Colonic mucosa (tissue), 4 donors: ENCODE measurements around the gene SHISAL1. TPM values are rescaled to one million over a fixed set of nuclear protein-coding genes. Genes with fewer than 3 reads are reported as not detected.

Experiments used
- DNase-seq: peaks from one replicate; pipeline ENCODE4 v3.0.0-alpha.2; 2020
- H3K27ac ChIP-seq: fragments of 200-600 bp; one replicate; pipeline ENCODE4 v1.8.0; 2021
- H3K27me3 ChIP-seq: fragments of 200-600 bp; one replicate; pipeline ENCODE4 v1.8.0; 2021
- H3K36me3 ChIP-seq: fragments of 200-600 bp; one replicate; pipeline ENCODE4 v1.8.0; 2021
- H3K4me1 ChIP-seq: fragments of 200-600 bp; one replicate; pipeline ENCODE4 v1.8.0; 2021; ENCODE audit warnings: mild to moderate bottlenecking
- H3K4me3 ChIP-seq: fragments of 200-600 bp; one replicate; pipeline ENCODE4 v1.8.0; 2021
- H3K9ac ChIP-seq, 2 donors: one replicate each; pipeline ENCODE4 v1.7.0; 2013; ENCODE audit warnings: control low read depth in 2 of 2, low read depth in 2 of 2, low read length in 2 of 2
- H3K9me3 ChIP-seq: fragments of 200-600 bp; one replicate; pipeline ENCODE4 v1.8.0; 2021
- intact Hi-C: fragments of 100-400 bp; cut with DNase I; formaldehyde crosslinking; loops from one replicate; pipeline ENCODE4 v1.14.1; 2022
- total RNA-seq, 2 donors: library from RNA; stranded (reverse); fragmentation: NEBNext Ultra II Directional in 1 of 2; extraction: Animal tissue kit (Norgen Biotek cat#: 25700) in 1 of 2; gene quantifications; one replicate each; pipeline ENCODE4 v1.2.1, GENCODE V29; 2021
- TF ChIP-seq, protein P1 (sequence below): fragments of 200-600 bp; IDR thresholded peaks from one replicate; pipeline ENCODE4 v1.8.0; 2022; ENCODE audit warnings: antibody characterized with exemption, mild to moderate bottlenecking
- donor health status: healthy.
- donor health status: DM: no; HTN: no; CAD: no.
- donor health status: DM: no; HTN: no; CAD: no.

SHISAL1 gene
- total RNA-seq, 2 donors from 2014 or later = 0.27 to 6.6 TPM

DNA sequence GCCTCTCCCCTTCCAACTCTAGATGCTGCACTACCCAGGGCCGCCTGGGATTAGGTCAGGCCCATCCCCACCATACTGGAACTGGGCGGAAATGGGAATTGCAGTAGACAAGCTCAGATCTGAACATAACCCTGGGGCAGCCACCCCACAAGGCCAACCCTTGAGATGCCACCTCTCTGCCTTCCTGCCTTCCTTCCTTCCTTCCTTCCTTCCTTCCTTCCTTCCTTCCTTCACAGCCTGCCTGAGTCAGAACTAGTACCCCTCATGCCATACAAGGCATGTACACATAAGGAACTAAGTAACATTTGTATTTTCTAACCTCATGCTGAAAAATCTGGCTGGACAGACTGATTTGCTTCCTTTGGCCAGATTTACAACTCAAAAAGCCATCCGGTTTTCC lies 28.0 kb downstream of the SHISAL1 start:
- no peaks in the 10 kb centered on the region for H3K4me1 ChIP-seq
- TF ChIP-seq, protein P1, sequence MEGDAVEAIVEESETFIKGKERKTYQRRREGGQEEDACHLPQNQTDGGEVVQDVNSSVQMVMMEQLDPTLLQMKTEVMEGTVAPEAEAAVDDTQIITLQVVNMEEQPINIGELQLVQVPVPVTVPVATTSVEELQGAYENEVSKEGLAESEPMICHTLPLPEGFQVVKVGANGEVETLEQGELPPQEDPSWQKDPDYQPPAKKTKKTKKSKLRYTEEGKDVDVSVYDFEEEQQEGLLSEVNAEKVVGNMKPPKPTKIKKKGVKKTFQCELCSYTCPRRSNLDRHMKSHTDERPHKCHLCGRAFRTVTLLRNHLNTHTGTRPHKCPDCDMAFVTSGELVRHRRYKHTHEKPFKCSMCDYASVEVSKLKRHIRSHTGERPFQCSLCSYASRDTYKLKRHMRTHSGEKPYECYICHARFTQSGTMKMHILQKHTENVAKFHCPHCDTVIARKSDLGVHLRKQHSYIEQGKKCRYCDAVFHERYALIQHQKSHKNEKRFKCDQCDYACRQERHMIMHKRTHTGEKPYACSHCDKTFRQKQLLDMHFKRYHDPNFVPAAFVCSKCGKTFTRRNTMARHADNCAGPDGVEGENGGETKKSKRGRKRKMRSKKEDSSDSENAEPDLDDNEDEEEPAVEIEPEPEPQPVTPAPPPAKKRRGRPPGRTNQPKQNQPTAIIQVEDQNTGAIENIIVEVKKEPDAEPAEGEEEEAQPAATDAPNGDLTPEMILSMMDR = no peak
- intact Hi-C loops = no loop called here
- no peaks in the 10 kb centered on the region for H3K36me3 ChIP-seq
- H3K9ac ChIP-seq = no peak overlapping the region
- no peak for DNase-seq
- no peak overlapping the region for H3K27ac ChIP-seq
- no peaks in the 10 kb centered on the region for H3K27me3 ChIP-seq
- H3K9me3 ChIP-seq = no peaks in the 10 kb centered on the region
- H3K4me3 ChIP-seq = no peak overlapping the region

DNA sequence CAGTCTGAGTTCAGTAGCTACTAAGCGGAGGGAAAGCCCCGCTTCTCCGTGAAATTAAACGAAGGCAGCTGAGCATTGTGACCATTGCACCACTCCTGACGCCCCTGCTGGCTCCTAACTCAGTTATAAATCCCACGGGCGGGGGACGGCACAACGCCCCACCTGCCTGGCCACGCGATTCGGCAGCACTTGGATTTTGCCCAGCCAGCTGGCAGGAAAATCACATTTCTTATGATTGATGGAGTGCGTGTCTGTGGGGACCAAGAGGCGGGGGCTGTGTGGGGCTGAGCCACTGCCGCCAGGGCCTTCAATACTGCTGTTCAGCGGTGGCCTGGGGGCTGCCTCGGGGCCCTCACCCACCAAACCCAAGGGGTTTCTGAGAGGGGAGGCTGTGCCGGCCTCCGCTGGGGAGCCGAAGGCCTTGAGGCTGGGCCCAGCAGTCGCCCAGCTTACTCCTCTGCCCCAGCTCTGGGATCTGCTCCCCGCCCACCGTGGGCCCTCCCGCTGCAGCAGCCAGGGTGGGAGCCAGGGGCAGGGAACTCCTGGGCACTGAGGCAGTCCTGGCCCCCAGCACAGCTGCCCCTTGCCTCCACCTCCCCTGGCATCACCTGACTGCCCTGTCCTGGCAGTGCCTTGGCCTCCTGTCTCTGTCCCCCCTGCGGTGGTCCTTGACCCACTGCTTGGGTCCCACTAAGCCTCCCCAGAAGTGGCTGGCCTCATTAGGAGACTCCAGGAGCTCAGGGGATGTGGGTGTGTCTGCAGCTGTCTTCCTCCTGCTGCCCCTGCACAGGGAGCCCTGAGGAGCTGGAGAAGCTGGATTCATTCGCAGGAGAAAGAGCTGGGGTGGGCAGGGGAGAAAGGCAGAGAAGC lies 30.7 kb downstream of the SHISAL1 start:
- DNase-seq = no peak
- Histone ChIP-seq H3K4me1 (no peaks in the 10 kb centered on the region), H3K4me3 (no peak overlapping the region), H3K9ac (no peak overlapping the region), H3K27me3 (no peaks in the 10 kb centered on the region), H3K27ac (no peak overlapping the region), H3K36me3 (no peaks in the 10 kb centered on the region), H3K9me3 (no peaks in the 10 kb centered on the region)
- intact Hi-C loops = no loop called here
- TF ChIP-seq, protein P1 = no peak

DNA sequence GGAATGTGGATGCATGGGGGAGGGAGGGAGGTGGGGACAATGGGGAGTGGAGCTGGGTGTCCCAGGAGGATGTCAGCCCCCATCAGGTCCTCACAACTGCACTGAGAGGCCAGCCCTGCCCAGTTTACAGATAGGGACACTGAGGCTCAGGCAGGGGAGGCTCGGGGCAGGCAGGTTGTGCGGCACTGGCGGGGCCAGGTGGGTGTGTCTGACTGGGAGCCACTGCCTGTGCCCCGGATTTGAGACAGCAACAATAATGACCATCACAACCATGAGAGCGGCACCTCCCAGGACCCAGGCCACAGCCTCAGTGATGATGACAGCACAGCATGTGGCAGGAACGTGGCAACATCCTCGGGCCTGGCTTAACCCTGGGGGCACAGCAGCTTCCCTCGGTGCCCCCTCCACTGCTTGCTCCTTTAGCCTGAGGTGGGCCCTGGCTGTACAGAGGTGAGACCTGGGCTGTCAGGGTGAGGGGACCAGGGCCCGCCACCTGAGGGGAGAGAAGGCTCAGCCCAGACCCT lies 32.0 kb downstream of the SHISAL1 start:
- intact Hi-C loops = no loop called here
- no peaks in the 10 kb centered on the region for H3K36me3 ChIP-seq
- TF ChIP-seq, protein P1 = no peak
- no peak overlapping the region for H3K9ac ChIP-seq
- H3K27me3 ChIP-seq = no peaks in the 10 kb centered on the region
- H3K9me3 ChIP-seq = no peaks in the 10 kb centered on the region
- DNase-seq = no peak
- H3K4me3 ChIP-seq = no peak overlapping the region
- no peak overlapping the region for H3K27ac ChIP-seq
- no peaks in the 10 kb centered on the region for H3K4me1 ChIP-seq

DNA sequence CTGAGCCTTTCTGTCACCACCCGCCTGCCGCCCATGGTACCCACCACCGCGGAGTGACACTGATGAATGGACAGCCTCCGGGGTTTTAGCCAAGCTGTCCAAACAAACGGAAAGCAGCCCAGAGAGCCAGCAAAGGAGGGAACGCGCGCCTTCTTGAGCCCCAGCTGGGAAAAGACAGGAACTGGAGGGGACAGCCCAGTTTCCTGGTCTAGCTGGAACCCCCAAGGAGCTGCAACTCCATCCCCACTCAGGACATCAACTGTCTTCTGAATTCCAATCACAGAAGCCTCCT lies 33.7 kb downstream of the SHISAL1 start:
- intact Hi-C loops = no loop called here
- no peaks in the 10 kb centered on the region for H3K36me3 ChIP-seq
- H3K27ac ChIP-seq = no peak overlapping the region
- H3K27me3 ChIP-seq = no peaks in the 10 kb centered on the region
- no peaks in the 10 kb centered on the region for H3K4me1 ChIP-seq
- no peak overlapping the region for H3K9ac ChIP-seq
- DNase-seq = no peak
- no peak overlapping the region for H3K4me3 ChIP-seq
- no peaks in the 10 kb centered on the region for H3K9me3 ChIP-seq
- TF ChIP-seq, protein P1 = no peak

DNA sequence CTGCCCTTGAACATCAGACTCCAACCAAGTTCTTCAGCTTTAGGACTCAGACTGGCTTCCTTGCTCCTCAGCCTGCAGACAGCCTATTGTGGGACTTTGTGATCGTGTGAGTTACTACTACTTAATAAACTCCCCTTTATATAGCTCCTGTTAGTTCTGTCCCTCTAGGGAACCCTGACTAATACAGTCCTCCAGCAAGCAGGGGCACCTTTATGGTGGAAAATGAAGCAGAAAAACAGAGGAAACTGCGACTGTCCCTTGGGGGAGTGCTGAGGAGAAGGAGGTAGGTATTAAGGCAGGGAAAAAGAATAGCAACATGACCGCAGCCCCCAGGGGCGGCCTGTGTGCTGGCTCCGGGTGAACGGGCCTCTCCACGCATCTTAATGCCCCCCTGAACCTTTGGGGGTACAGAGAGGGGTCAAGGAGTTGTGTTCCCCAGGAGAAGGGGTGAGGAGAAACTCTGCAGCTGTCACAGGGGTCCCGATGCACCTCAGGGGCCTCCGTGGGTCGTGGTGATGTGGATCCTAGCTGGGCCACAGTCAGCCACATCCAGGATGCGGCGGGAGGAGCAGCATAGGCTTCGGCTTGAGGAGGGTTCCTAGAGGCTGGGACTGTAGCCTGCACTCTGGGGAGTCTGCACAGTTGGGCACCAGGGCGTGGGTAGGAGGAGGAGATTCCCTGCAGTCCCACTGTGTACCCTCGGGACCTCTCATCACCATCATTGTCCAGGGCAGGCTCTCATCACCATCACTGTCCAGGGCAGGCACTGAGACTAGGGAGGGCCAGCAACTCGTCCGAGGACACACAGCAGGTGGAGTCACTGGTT lies 34.3 kb downstream of the SHISAL1 start:
- no peak for DNase-seq
- no peak overlapping the region for H3K9ac ChIP-seq
- no peak overlapping the region for H3K4me3 ChIP-seq
- intact Hi-C loops = no loop called here
- no peaks in the 10 kb centered on the region for H3K36me3 ChIP-seq
- TF ChIP-seq, protein P1 = no peak
- no peak overlapping the region for H3K27ac ChIP-seq
- H3K4me1 ChIP-seq = no peaks in the 10 kb centered on the region
- H3K27me3 ChIP-seq = no peaks in the 10 kb centered on the region
- no peaks in the 10 kb centered on the region for H3K9me3 ChIP-seq
